ENCODE results near the gene POLE. TPM values are rescaled to one million over a fixed set of nuclear protein-coding genes. Genes with fewer than 3 reads are reported as not detected.
A peak's percentile ranks its signal among the peaks of the same experiment; 100 is the strongest.

Gene POLE
- total and polyA plus RNA-seq, 11 donors = 5.3 to 18.6 (median 9.8) TPM

- Histone ChIP-seq H3K4me3 (no peak overlapping the region), H3K4me1 (no peaks in the 10 kb centered on the region), H3K27ac (no peak overlapping the region), H3K27me3 (no peaks in the 10 kb centered on the region), H3K9me3 (no peaks in the 10 kb centered on the region), H3K36me3 (peaks cover 0 to 100% (median 91%) of the 10 kb centered on the region in 9 donors)
- DNase-seq (peak in 1 of 5 donors; percentile 1), ATAC-seq (no peak)
- intact Hi-C loops (cut with DNase I) = no loop called here
- no peak for TF ChIP-seq CTCF (IDR thresholded peaks at IDR 0.05)
- no peak for TF ChIP-seq POLR2A (IDR thresholded peaks at IDR 0.05)
- WGBS, 4 donors = 91 to 94% (median 93%) methylated on average over 32 of the region's 32 CpGs
Observed at GRCh38 chr12:132658149-132658894, 28.8 kb downstream of the POLE start.

- DNase-seq = no peak
- intact Hi-C loops (cut with DNase I) = no loop called here
- Histone ChIP-seq H3K27me3 (no peaks in the 10 kb centered on the region), H3K36me3 (peaks cover 0 to 100% (median 91%) of the 10 kb centered on the region in 9 donors), H3K9me3 (no peaks in the 10 kb centered on the region), H3K4me3 (no peak overlapping the region), H3K4me1 (no peaks in the 10 kb centered on the region), H3K27ac (no peak overlapping the region)
- WGBS, 4 donors = 94 to 97% (median 96%) methylated on average over 12 of the region's 12 CpGs
- TF ChIP-seq POLR2A (IDR thresholded peaks at IDR 0.05) = no peak
- no peak for TF ChIP-seq CTCF (IDR thresholded peaks at IDR 0.05)
- no peak for ATAC-seq
Observed at GRCh38 chr12:132657004-132657727, 30.0 kb downstream of the POLE start.

GRCh38 chr12:132653567-132654290, 33.4 kb downstream of the POLE start:
- H3K4me1 ChIP-seq = no peaks in the 10 kb centered on the region
- no peak overlapping the region for H3K4me3 ChIP-seq
- 82 to 87% (median 84%) methylated on average over 7 of the region's 7 CpGs for WGBS, 4 donors
- no peak overlapping the region for H3K27ac ChIP-seq
- intact Hi-C loops (cut with DNase I) = no loop called here
- H3K9me3 ChIP-seq = no peaks in the 10 kb centered on the region
- peaks cover 0 to 87% (median 76%) of the 10 kb centered on the region in 9 donors for H3K36me3 ChIP-seq
- DNase-seq = no peak
- ATAC-seq = no peak
- H3K27me3 ChIP-seq = no peaks in the 10 kb centered on the region
- no peak for TF ChIP-seq POLR2A (IDR thresholded peaks at IDR 0.05)
- TF ChIP-seq CTCF (IDR thresholded peaks at IDR 0.05) = no peak

All from heart left ventricle (tissue), 16 donors.